Activated T-helper 2 cell treated with anti-CD3 and anti-CD28 coated beads, Interferon-gamma antibody, Interleukin-2, Interleukin-4, amounts not matched to agents 10 μg/mL and 5 μg/mL and 100 μg/mL, durations not matched to agents 14 hours and 24 hours and 36 hours (primary cell): ENCODE data around the gene SRCIN1. TPM values are rescaled to one million over a fixed set of nuclear protein-coding genes. Genes with fewer than 3 reads are reported as not detected.

Experiments
- DNase-seq: peaks from one replicate; pipeline ENCODE4 v3.0.0; 2021; ENCODE audit warnings: low spot score
- H3K27ac Mint-ChIP-seq: one replicate; pipeline ENCODE4 v1.8.0; 2021; ENCODE audit warnings: mixed read lengths
- H3K27me3 Mint-ChIP-seq: one replicate; pipeline ENCODE4 v1.8.0; 2021; ENCODE audit warnings: low read depth, mixed read lengths
- H3K36me3 Mint-ChIP-seq: one replicate; pipeline ENCODE4 v1.8.0; 2021; ENCODE audit warnings: low read depth, mixed read lengths
- H3K4me1 Mint-ChIP-seq: one replicate; pipeline ENCODE4 v1.8.0; 2021; ENCODE audit warnings: low read depth, mixed read lengths
- H3K4me3 Mint-ChIP-seq: one replicate; pipeline ENCODE4 v1.8.0; 2021; ENCODE audit warnings: low read depth, mild to moderate bottlenecking, moderate library complexity, mixed read lengths
- H3K9me3 Mint-ChIP-seq: one replicate; pipeline ENCODE4 v1.8.0; 2021; ENCODE audit warnings: mixed read lengths
- intact Hi-C: fragments of 100-400 bp; cut with micrococcal nuclease; formaldehyde crosslinking; loops from one replicate; pipeline ENCODE4 v1.15.1; 2023
- total RNA-seq: library from RNA; stranded (reverse); gene quantifications from 2 replicates; pipeline ENCODE4 v1.2.3, GENCODE V29; 2022

The SRCIN1 gene
- total RNA-seq, 1 donor from 2014 or later: 0.16 TPM

DNA sequence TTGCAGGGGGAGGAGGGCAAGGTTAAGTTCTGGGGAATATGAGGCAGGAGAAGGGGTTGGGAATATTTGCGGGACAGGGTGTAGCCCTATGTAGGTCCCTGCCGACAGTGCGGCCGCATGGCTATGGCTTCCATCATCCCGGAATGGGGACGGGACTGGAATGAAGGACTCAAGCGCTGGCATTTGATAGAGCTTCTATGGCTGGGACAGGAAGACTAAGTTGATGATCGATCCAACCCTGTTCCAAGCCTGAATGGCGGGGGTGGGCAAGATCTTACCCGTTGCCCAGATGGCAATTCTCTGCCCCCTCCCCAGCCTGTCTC, 47.1 kb downstream of the SRCIN1 start:
- intact Hi-C loops: loop anchor here (1.0 to 5.0 kb wide), 4 partner anchors 26 to 194 kb away; partner anchors contain the start of gene PSMB3
- Mint-ChIP-seq H3K27ac (no peak overlapping the region), H3K4me3 (peak overlapping the region; percentile 84), H3K36me3 (no peaks in the 10 kb centered on the region), H3K9me3 (no peaks in the 10 kb centered on the region), H3K27me3 (peaks cover 53% of the 10 kb centered on the region), H3K4me1 (peaks cover 20% of the 10 kb centered on the region)
- DNase-seq: no peak

GRCh38 chr17:38557836-38558727, 47.7 kb downstream of the SRCIN1 start:
- intact Hi-C loops: loop anchor here (1.0 to 5.0 kb wide), 3 partner anchors 109 to 194 kb away; partner anchors contain the start of gene PSMB3
- peaks cover 20% of the 10 kb centered on the region for H3K4me1 Mint-ChIP-seq
- H3K4me3 Mint-ChIP-seq: peak overlapping the region; percentile 84
- no peaks in the 10 kb centered on the region for H3K9me3 Mint-ChIP-seq
- peaks cover 51% of the 10 kb centered on the region for H3K27me3 Mint-ChIP-seq
- H3K36me3 Mint-ChIP-seq: no peaks in the 10 kb centered on the region
- H3K27ac Mint-ChIP-seq: no peak overlapping the region
- DNase-seq: peak; percentile 86

- H3K4me3 Mint-ChIP-seq: peak overlapping the region; percentile 9
- H3K27me3 Mint-ChIP-seq: peaks cover 45% of the 10 kb centered on the region
- H3K36me3 Mint-ChIP-seq: no peaks in the 10 kb centered on the region
- intact Hi-C loops: loop anchor here (5.0 kb wide), 1 partner anchor 195 kb away; the partner anchor contains the start of gene PSMB3
- H3K27ac Mint-ChIP-seq: no peak overlapping the region
- no peak for DNase-seq
- H3K4me1 Mint-ChIP-seq: peaks cover 20% of the 10 kb centered on the region
- no peaks in the 10 kb centered on the region for H3K9me3 Mint-ChIP-seq
Observed at GRCh38 chr17:38557396-38557795, 48.4 kb downstream of the SRCIN1 start.

DNA sequence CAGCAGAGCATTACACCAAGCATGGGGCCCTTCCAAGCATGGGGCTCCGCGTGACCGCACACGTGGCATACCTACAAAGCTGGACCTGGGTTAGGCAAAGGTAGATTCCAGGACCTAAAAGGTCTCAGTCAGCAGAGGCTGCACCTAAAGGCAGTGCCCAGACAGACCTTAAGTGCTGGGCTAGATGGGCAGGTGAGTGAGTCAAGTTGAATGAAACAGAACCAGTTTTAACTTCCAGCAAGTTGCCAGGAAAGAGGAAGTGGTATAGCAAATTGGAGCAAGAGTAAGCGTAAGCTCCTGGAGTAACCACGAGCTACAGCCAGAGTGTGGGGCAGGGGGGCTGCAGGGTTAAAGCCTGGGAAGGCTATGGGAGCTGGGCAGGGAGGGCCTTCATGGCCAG, 49.5 kb downstream of the SRCIN1 start:
- H3K27me3 Mint-ChIP-seq: peaks cover 42% of the 10 kb centered on the region
- H3K27ac Mint-ChIP-seq: no peak overlapping the region
- H3K36me3 Mint-ChIP-seq: no peaks in the 10 kb centered on the region
- H3K4me1 Mint-ChIP-seq: peaks cover 20% of the 10 kb centered on the region
- H3K9me3 Mint-ChIP-seq: no peaks in the 10 kb centered on the region
- DNase-seq: no peak
- no peak overlapping the region for H3K4me3 Mint-ChIP-seq
- intact Hi-C loops: loop anchor here (5.0 kb wide), 1 partner anchor 196 kb away; the partner anchor contains the start of gene PSMB3

GRCh38 chr17:38554430-38555350, 51.1 kb downstream of the SRCIN1 start:
- Mint-ChIP-seq H3K9me3 (no peaks in the 10 kb centered on the region), H3K27ac (no peak overlapping the region)
- no peak for DNase-seq

DNA sequence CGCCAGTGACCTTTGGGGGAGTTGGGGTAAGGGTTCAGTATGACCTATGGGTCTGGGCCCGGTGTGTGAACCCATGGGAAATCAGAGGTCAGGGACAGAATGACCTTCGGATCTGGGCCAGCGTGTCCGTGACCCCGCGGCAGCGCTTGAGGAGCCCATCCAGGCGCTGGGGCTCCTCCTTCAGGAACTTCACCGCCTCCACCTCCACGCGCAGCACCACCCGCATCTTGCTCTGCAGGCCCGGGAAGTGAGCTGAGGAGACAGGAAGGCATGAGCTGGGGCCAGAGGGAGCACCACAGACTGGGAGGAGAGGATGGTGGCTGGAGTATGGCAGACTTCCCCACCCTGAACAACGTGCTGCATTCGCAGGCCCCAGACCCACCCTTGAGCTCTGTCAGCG, 53.4 kb downstream of the SRCIN1 start:
- Mint-ChIP-seq H3K4me3 (no peak overlapping the region), H3K27me3 (peaks cover 20% of the 10 kb centered on the region), H3K9me3 (no peaks in the 10 kb centered on the region), H3K36me3 (no peaks in the 10 kb centered on the region), H3K4me1 (no peaks in the 10 kb centered on the region), H3K27ac (no peak overlapping the region)
- DNase-seq: no peak
- intact Hi-C loops: no loop called here

More at GRCh38 chr17:38554430-38555350, 51.1 kb downstream of the SRCIN1 start:
- peaks cover 32% of the 10 kb centered on the region for H3K27me3 Mint-ChIP-seq
- peaks cover 14% of the 10 kb centered on the region for H3K4me1 Mint-ChIP-seq
- no peak overlapping the region for H3K4me3 Mint-ChIP-seq
- no peaks in the 10 kb centered on the region for H3K36me3 Mint-ChIP-seq
- intact Hi-C loops: loop anchor here (5.0 kb wide), 1 partner anchor 198 kb away; the partner anchor contains the start of gene PSMB3

DNA sequence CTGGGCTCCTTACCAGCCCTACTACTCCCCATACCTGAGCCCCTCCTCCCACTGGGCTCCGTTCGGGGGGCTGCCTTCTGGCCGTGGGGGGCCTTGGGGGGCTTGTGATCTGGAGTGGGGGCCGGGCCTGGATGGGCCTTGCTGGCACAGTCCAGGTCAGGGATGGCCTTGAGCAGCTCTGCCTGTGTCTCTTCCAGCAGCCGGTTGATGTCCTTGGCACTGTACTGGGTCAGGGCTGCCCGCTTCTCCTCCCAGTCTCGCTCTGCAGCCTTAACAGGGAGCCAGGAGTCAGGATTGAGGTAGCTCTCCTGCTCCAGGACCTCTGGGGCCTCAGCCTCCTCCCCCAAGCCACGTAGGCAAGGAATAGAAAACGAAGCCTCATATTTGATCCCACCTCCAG, 54.6 kb downstream of the SRCIN1 start:
- H3K4me3 Mint-ChIP-seq: no peak overlapping the region
- no peak overlapping the region for H3K27ac Mint-ChIP-seq
- intact Hi-C loops: no loop called here
- H3K27me3 Mint-ChIP-seq: peaks cover 17% of the 10 kb centered on the region
- DNase-seq: no peak
- H3K4me1 Mint-ChIP-seq: no peaks in the 10 kb centered on the region
- H3K9me3 Mint-ChIP-seq: no peaks in the 10 kb centered on the region
- H3K36me3 Mint-ChIP-seq: no peaks in the 10 kb centered on the region

- DNase-seq: no peak
- Mint-ChIP-seq H3K9me3 (no peaks in the 10 kb centered on the region), H3K27me3 (peaks cover 14% of the 10 kb centered on the region), H3K4me3 (no peak overlapping the region), H3K27ac (no peak overlapping the region), H3K36me3 (no peaks in the 10 kb centered on the region), H3K4me1 (no peaks in the 10 kb centered on the region)
- intact Hi-C loops: no loop called here
Observed at GRCh38 chr17:38550661-38551060, 55.1 kb downstream of the SRCIN1 start.

DNA sequence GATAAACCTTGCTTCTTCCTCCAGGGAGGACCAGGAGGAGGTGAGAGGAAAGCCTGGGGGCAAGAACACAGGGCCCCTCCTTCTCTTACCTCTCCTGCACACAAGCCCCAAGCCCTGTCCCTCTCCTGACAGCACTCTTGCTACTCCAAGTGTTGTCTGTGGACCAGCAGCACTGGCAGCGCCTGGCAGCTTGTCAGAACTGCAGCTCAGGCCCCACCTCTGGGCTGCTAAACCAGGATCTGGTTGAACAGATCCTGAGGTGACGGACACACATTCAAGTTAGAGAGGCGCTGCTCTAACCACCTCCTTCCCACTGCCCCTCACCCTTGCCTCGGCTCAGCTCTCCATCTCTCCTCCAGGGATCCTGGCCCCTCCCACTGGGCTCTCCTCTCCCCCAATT, 56.5 kb downstream of the SRCIN1 start:
- Mint-ChIP-seq H3K4me1 (no peaks in the 10 kb centered on the region), H3K9me3 (no peaks in the 10 kb centered on the region), H3K4me3 (no peak overlapping the region), H3K27ac (no peak overlapping the region), H3K27me3 (peaks cover 3% of the 10 kb centered on the region), H3K36me3 (no peaks in the 10 kb centered on the region)
- intact Hi-C loops: no loop called here
- DNase-seq: no peak

DNA sequence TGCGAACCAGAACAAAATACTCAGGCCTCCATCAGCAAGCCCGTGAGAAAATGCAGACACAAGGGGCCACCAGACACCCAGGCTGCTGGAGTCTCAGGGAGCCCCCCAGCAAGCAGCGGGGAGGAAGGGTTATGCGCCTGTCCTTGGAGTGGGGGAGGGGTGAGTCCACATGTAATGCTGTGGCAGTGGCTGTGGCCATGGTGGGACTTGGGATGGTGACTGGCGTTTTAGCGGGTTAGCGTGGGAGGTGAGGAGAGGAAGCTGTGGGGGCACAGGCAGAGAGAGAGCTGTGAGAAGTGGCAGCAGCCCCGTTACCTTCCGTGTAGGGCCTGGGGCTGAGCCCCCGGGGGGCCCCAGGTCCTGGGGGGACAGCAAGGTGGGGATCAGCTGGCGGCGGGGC, 58.3 kb downstream of the SRCIN1 start:
- intact Hi-C loops: no loop called here
- no peak for DNase-seq
- H3K36me3 Mint-ChIP-seq: no peaks in the 10 kb centered on the region
- no peak overlapping the region for H3K27ac Mint-ChIP-seq
- H3K9me3 Mint-ChIP-seq: no peaks in the 10 kb centered on the region
- H3K27me3 Mint-ChIP-seq: no peaks in the 10 kb centered on the region
- H3K4me1 Mint-ChIP-seq: no peaks in the 10 kb centered on the region
- no peak overlapping the region for H3K4me3 Mint-ChIP-seq

- Mint-ChIP-seq H3K36me3 (no peaks in the 10 kb centered on the region), H3K27ac (no peak overlapping the region), H3K27me3 (no peaks in the 10 kb centered on the region), H3K4me1 (no peaks in the 10 kb centered on the region), H3K9me3 (no peaks in the 10 kb centered on the region), H3K4me3 (no peak overlapping the region)
- DNase-seq: no peak
- intact Hi-C loops: no loop called here
Observed at GRCh38 chr17:38546396-38546795, 59.4 kb downstream of the SRCIN1 start.

DNA sequence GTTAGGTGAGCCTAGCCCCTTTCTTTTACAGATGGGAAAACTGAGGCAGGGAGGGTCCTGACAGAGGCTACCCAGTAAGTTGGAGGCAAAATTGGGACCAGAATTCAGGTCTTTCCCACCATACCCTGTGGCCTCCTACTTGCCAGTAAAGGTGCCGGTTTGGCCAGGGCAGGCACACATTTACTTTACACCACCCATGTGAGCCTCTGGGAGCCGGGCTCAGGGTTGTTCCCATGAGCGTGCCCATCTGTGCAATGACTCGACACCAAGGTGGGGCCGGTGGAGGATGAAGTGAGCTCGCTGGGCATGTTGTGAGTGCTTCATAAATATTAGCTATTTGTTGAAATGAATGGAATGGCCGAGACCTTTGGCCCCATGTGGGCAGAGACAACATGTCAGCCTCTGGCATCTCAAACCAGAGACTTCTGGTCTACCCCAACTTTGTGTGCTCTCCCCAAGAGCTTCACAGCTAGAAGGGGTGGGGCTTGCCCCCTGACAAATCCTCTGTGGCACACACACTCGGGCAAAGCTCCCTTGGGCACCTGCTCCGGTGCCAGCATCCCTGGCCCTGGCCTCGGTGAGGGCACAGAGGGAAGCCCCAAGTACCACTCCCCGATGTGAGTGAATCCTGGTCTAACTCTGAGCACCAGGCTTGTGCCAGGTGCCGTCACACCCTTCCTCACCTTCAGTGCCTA, 60.1 kb downstream of the SRCIN1 start:
- Mint-ChIP-seq H3K4me1 (no peaks in the 10 kb centered on the region), H3K4me3 (no peak overlapping the region), H3K9me3 (no peaks in the 10 kb centered on the region), H3K27me3 (no peaks in the 10 kb centered on the region), H3K36me3 (no peaks in the 10 kb centered on the region), H3K27ac (no peak overlapping the region)
- intact Hi-C loops: no loop called here
- no peak for DNase-seq
